ENCODE results near the gene TEX30. TPM values are rescaled to one million over a fixed set of nuclear protein-coding genes. Genes with fewer than 3 reads are reported as not detected.

Gene TEX30
- total RNA-seq, 4 donors from 2014 or later: 6.5 to 10.0 (median 7.9) TPM

DNA sequence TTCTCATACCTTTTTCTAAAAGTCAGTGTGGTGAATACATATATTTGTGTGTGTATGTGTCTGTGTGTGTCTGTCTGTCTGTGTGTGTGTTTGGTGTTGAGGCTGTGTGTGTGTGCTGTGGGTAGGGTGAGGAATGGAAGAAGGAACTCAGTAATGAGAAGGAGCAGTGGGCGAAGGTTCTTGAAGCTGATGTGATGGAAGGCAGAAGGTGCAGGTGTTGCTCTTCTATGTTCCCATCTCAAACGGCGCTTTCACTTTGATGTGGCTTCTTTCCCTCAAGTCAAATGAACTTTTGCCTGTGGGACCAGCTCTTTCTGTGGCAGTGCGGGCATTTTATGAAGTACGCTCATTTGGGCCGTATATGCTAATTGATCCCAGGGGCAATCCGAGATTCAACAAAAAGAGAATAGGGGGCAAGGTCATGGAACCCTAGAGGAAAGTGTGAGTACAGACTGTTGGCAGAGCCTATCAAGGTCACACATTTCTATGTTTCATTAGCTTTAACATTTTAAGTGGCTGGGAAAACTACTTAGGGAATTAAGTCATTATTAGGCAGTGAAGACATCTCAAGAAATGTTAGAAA, 40.5 kb upstream of the TEX30 start:
- intact Hi-C loops (cut with DNase I; ENCODE audit: low total_unique reads): no loop called here
- no peak for TF ChIP-seq POLR2A (IDR thresholded peaks at IDR 0.05)
- TF ChIP-seq, protein P1, sequence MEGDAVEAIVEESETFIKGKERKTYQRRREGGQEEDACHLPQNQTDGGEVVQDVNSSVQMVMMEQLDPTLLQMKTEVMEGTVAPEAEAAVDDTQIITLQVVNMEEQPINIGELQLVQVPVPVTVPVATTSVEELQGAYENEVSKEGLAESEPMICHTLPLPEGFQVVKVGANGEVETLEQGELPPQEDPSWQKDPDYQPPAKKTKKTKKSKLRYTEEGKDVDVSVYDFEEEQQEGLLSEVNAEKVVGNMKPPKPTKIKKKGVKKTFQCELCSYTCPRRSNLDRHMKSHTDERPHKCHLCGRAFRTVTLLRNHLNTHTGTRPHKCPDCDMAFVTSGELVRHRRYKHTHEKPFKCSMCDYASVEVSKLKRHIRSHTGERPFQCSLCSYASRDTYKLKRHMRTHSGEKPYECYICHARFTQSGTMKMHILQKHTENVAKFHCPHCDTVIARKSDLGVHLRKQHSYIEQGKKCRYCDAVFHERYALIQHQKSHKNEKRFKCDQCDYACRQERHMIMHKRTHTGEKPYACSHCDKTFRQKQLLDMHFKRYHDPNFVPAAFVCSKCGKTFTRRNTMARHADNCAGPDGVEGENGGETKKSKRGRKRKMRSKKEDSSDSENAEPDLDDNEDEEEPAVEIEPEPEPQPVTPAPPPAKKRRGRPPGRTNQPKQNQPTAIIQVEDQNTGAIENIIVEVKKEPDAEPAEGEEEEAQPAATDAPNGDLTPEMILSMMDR (IDR thresholded peaks at IDR 0.05): no peak
- DNase-seq (ENCODE audit: low spot score in 2 of 2): no peak
- 83 to 89% methylated on average over 7 of the region's 7 CpGs for WGBS, 2 donors
- H3K4me3 ChIP-seq (ENCODE audit: low read depth, poor library complexity, severe bottlenecking): no peak overlapping the region

DNA sequence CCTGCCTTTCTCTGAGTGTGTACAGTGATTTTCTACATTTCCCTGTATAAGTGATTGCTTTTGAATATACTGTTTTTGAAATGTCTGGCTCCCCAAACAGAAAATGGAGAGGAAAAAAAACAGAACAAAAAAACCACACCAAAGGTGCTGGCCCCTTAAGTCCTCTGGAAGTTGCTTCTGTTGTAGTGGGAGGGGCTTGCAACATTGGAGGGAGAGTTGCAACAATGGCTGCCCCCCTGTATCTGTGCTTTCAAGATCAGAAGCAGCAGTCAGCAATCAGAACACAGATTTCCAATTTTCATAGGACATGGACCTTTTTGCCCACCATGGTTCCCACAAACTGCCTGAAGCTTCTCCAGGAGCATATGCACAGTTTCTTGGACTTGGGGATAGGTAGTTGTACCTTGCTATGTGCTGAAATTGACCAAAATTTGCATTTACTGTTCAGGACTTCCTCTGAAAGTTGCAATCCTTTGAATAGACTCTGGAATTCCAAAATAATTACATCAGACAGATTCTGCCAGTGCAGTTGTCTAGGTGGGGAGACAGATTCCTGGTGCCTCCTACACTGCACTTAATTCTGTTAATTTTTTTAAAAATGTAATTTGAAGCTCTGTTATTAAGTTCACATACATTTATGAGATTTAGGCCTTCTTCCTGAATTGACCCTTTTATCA, 39.2 kb upstream of the TEX30 start:
- DNase-seq (ENCODE audit: low spot score in 2 of 2): no peak
- TF ChIP-seq, protein P1 (IDR thresholded peaks at IDR 0.05): no peak
- TF ChIP-seq POLR2A (IDR thresholded peaks at IDR 0.05): no peak
- intact Hi-C loops (cut with DNase I; ENCODE audit: low total_unique reads): no loop called here
- no peak overlapping the region for H3K4me3 ChIP-seq (ENCODE audit: low read depth, poor library complexity, severe bottlenecking)

DNA sequence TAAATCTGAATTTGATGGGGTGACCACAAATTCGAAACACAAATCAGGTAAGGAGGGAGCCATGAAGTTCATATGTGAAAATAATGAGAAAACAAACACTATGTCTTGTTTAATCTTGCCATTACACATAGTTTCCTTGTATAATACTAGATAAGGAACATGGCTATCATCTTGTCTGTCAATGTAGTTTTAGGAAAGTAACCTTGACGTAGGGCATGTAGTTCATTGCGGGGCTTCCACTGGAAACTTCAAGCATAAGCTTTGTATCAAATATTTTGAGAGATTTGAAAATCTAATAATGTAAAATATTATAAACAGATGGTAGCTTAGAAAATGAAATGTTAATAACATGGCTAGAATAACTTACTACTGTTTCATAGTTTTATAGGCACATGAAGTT, 34.1 kb upstream of the TEX30 start:
- no peak for DNase-seq (ENCODE audit: low spot score in 2 of 2)
- TF ChIP-seq, protein P1 (IDR thresholded peaks at IDR 0.05): no peak
- no peak for TF ChIP-seq POLR2A (IDR thresholded peaks at IDR 0.05)
- H3K4me3 ChIP-seq (ENCODE audit: low read depth, poor library complexity, severe bottlenecking): no peak overlapping the region
- WGBS, 2 donors: 96 to 97% methylated on average over 3 of the region's 3 CpGs
- intact Hi-C loops (cut with DNase I; ENCODE audit: low total_unique reads): no loop called here

GRCh38 chr13:102805680-102806079, 32.1 kb upstream of the TEX30 start:
- H3K4me3 ChIP-seq (ENCODE audit: low read depth, poor library complexity, severe bottlenecking): no peak overlapping the region
- DNase-seq (ENCODE audit: low spot score in 2 of 2): no peak
- intact Hi-C loops (cut with DNase I; ENCODE audit: low total_unique reads): no loop called here
- WGBS, 2 donors: 96 to 97% methylated on average over 3 of the region's 3 CpGs
- TF ChIP-seq, protein P1 (IDR thresholded peaks at IDR 0.05): no peak
- no peak for TF ChIP-seq POLR2A (IDR thresholded peaks at IDR 0.05)

DNA sequence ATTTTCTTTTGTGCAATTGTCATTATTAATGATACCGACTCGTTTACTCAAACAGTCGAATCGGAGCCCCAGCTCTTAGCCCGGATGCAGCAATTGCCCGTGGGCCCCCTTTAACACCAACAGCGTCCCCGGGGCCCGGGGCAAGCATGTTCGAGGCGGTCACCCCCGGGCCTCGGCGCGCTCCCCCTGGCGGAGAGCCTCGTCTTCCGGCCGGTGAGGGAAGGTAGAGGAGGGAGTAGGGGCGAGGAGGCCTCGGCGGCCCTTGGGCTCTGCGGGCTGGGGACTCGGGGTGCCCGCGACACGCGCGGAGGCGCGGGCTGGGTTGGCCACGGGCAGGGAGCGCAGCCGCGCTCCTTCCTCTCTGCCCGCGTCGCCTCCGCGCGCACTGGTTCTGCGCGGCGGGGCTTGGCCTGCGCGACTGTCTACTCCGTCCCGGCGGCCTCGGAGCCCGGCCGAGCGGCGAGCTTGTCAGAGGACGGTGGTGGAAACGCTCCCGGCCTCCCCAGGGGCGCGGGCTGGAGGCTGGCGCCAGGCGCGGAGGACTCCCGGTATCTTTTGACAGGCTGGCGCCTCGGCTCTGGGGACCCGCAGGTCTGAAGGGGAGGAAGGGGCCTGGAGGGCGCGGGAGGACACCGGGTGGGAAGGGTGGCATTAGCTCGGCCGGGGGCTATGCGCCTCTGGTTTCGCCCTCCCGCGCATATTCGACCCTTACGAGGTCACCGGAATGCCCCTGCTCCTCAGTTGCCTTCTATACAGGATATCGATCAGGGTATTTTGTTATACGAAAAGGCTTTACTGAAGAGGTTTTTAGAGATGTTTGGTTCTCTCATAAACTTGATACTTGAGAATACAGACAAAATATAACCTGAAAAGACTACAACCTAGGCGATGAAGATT, 26.8 kb upstream of the TEX30 start:
- 3% methylated on average over 58 to 61 of the region's 81 CpGs for WGBS, 2 donors
- DNase-seq (ENCODE audit: low spot score in 2 of 2): peak; percentile 60 to 95
- no peak for TF ChIP-seq POLR2A (IDR thresholded peaks at IDR 0.05)
- TF ChIP-seq, protein P1 (IDR thresholded peaks at IDR 0.05): no peak
- H3K4me3 ChIP-seq (ENCODE audit: low read depth, poor library complexity, severe bottlenecking): peak overlapping the region; percentile 80
- intact Hi-C loops (cut with DNase I; ENCODE audit: low total_unique reads): no loop called here

All from lower leg skin (tissue), 4 donors.